NCI-H2081 (cell line): ENCODE results near the gene REC114.
A peak's percentile ranks its signal among the peaks of the same experiment; 100 is the strongest.
"Not testable (repeated sequence)": the region's sequence is repeated elsewhere in the genome, so short reads cannot be mapped to it uniquely, and the experiment has no call there.

Experiments
- DNase-seq, 2 experiments: peaks; one replicate each; lab custom pipeline; 2025; lab: John Stamatoyannopoulos, UW

REC114 gene

GRCh38 chr15:73455876-73456275 lies 12.9 kb downstream of the REC114 start:
- no peak for DNase-seq

GRCh38 chr15:73457334-73457733 lies 14.4 kb downstream of the REC114 start:
- DNase-seq = no peak

DNA sequence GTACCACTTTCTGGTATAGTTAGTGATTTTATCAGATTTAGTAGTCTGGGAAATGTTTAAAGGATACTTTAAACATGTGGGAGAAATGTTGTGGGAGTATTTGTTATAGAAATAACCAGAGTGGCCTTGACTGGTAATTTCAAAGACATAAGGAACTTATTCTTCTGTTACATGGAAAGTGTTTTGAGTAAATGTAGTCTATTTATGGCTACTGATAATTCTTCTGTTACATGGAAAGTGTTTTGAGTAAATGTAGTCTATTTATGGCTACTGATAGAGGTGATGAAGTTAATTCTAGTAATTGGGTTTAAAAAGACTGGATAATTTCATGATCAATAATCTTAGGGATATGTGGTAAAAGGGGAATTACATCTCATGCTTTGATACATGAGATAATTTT lies 17.7 kb downstream of the REC114 start:
- no peak for DNase-seq

GRCh38 chr15:73464602-73465001 lies 21.6 kb downstream of the REC114 start:
- no peak for DNase-seq

DNA sequence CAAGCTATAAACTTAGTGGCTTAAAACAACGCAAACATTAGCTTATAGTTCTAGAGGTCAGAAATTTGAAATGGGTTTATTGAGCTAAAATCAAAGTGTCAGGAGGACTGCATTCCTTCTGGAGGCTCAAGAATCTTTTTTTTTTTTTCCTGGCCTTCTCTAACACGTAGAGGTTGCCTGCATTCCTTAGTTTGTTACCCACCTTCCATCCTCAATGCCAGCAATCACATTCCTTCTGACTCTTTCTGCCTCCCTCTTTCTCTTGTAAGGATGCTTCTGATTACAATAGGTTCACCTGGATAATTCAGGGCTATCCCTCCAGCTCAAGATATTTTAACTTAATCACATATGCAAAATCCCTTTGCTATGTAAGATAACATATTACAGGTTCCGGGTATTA lies 24.8 kb downstream of the REC114 start:
- DNase-seq = no peak

GRCh38 chr15:73474785-73475184 lies 31.8 kb downstream of the REC114 start:
- DNase-seq = no peak

GRCh38 chr15:73476704-73477216 lies 33.8 kb downstream of the REC114 start:
- no peak for DNase-seq

DNA sequence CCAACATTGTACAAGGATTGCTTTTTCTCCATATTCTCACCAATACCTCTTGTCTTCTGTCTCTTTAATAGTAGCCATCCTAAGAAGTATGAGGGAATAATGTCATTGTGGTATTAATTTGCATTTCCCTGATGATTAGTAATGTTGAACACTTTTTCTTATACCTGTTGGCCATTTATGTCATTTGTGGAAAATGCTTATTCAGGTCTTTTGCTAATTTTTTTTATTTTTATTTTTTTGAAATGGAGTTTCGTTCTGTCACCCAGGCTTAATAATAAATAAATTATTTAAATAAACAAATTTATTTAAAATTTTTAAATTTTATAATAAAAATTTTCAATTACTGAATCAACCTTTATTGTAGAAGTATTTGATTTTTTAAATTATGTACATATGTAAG lies 37.1 kb downstream of the REC114 start:
- no peak for DNase-seq

- DNase-seq = no peak
These were observed 39.2 kb downstream of the REC114 start for GRCh38 chr15:73482166-73482565.

- DNase-seq = no peak
These were observed 40.1 kb downstream of the REC114 start for GRCh38 chr15:73483053-73483452.

DNA sequence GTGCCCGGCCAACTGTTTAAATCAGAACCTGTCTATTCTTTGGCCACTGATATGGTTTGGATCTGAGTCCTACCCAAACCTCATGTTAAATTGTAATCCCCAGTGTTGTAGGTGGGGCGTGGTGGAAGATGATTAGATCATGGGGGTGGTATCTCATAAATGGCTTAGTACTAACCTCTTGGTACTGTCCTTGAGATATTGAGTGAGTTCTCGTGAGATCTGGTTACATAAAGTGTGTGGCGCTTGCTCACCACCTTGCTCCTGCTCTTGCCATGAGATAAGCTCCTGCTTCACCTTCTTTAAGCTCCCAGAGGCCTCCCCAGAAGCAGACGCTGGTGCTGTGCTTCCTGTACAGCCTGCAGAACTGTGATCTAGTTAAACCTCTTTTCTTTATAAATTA lies 42.4 kb downstream of the REC114 start:
- DNase-seq = no peak

GRCh38 chr15:73485885-73486284 lies 42.9 kb downstream of the REC114 start:
- DNase-seq = not testable (repeated sequence)

- DNase-seq = no peak
These were observed 45.7 kb downstream of the REC114 start for GRCh38 chr15:73488698-73489097.

- no peak for DNase-seq
These were observed 51.0 kb downstream of the REC114 start for GRCh38 chr15:73493922-73494321.

DNA sequence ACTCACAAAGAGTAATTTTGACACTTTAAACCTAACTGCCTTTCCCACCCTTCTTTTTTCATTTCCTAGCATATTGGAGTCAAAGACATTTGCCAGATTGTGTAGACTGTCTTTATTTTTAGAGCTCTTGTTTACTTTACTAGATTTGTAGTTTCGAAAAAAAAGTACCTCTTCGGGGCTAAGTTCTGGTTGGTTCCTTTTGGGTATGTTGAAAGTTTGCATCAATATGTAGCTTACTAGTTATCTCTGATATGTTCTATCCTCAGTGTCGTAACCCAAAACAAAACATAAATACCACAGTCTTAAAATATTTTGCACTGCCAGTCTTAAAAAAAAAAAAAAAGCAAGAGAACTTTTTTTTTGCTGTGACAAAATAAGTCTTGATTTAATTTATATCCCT lies 52.2 kb downstream of the REC114 start:
- no peak for DNase-seq

GRCh38 chr15:73500696-73501095 lies 57.7 kb downstream of the REC114 start:
- DNase-seq = no peak

GRCh38 chr15:73504885-73505284 lies 61.9 kb downstream of the REC114 start:
- no peak for DNase-seq

DNA sequence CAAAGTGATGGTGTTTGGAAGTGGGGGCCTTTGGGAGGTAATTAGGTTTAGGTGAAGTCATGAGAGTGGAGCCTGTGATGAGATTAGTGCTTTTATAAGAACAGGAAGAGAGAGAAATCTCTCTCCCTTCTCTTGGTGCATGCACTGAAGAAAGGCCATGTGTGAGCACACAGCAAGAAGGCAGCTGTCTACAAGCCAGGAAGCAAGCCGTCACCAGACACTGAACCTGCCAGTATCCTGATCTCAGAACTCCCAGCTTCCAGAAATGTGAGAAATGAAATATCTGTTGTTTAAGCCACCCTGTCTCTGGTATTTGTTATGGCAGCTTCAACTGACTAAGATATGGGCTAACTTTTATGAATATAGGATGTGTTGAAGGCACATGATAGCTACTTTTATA lies 72.6 kb downstream of the REC114 start:
- DNase-seq = no peak

DNA sequence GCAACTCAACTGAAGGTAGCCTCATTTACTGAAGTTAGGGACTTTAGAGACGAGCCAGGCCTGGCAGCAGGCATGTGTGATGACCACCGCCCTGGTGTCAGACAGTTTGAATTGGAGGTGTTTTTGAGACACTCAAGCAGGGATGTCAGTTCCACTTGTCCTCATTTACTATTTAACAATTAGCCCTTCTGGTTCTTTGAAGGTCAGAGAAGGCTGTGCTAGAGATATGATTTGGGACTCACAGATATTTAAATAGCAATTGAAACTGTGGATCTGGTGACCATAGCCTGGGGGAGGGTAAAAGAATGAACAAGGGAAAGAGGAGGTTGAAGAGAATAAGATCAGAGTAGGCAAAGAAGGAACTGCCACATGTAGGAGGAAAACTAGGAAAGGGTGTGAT lies 74.6 kb downstream of the REC114 start:
- DNase-seq = no peak

DNA sequence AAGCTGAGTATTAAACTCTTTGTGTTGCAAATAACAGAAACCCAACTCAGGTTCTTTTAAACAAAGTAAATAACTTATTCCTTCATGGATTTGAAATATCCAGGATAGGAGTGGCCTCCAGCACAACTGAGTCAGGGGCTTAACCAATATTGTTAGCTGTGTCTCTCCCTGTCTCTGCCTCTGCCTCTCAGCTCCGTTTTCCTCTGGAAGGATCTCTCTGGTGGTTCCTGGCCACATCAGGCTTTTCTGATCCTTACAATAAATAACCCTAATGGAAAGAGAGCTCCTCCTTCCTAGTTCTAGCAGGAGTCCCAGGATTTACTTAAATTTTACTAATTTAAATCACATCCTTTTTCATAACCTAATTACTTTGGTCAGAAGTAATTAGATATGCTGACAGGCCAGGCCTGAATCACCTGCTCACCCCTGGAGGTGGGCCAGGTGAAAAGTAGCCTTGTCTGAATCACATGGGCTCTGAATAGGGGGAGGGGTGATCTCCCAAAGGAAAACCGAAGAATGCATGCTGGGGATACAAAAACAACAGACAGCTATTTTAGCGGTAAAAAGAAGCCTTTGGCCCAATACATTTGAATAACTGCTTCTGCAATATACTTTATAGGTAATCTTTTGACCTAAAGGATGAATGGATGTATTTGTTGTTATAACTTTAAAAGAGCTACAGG lies 75.4 kb downstream of the REC114 start:
- DNase-seq = peak in 1 of 2 experiments; percentile 3

GRCh38 chr15:73518876-73519733 lies 76.1 kb downstream of the REC114 start:
- DNase-seq = no peak

DNA sequence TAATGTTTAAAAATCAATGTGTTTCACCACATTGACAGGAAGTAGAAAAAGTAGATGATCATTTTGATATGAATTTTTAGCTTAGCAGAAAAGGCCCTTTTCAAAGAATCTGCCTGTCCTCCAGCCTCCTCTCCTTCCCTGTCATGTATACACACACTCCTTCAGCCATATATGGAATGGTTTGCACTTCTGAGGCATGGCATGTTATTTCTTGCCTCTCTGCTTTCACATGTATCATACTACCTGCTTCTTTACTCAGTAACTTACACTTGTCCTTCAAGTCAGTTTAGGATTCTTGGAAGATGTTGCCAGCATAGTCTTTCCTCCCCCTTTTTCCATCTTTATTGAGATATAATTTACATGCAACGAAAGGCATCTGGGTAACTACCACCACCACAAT lies 79.0 kb downstream of the REC114 start:
- no peak for DNase-seq

GRCh38 chr15:73524919-73525318 lies 82.0 kb downstream of the REC114 start:
- no peak for DNase-seq
